Heart left ventricle (tissue), 16 donors: Measurements from ENCODE around the gene MTCP1. TPM values are rescaled to one million over a fixed set of nuclear protein-coding genes. Genes with fewer than 3 reads are reported as not detected.

ENCODE experiments used
- ATAC-seq, 4 donors: fragments of 200-7000 bp; cut with Tn5 transposase; one replicate each; pipeline ENCODE4 v1.9.1; 2020 to 2022; ENCODE audit warnings: moderate library complexity in 4 of 4, mild to moderate bottlenecking in 3 of 4, moderate number of reproducible peaks in 1 of 4
- DNase-seq, 5 donors: peaks; one replicate each; pipeline ENCODE4 v3.0.0-alpha.2; 2020
- H3K27ac ChIP-seq, 12 donors: fragments of 200-600 bp; sonication (generic) in 4 of 12; one replicate each; pipeline versions ENCODE4 v1.5.0 to v1.8.0; 2016 to 2022; ENCODE audit warnings: mild to moderate bottlenecking in 2 of 12
- H3K27me3 ChIP-seq, 9 donors: fragments of 200-600 bp; sonication (generic) in 2 of 9; one replicate each; pipeline versions ENCODE4 v1.5.1 to v1.8.0; 2016 to 2022; ENCODE audit warnings: mild to moderate bottlenecking in 3 of 9
- H3K36me3 ChIP-seq, 9 donors: fragments of 200-600 bp; sonication (generic) in 2 of 9; one replicate each; pipeline versions ENCODE4 v1.5.0 to v1.8.0; 2018 to 2022; ENCODE audit warnings: mild to moderate bottlenecking in 2 of 9
- H3K4me1 ChIP-seq, 12 donors: fragments of 200-600 bp; sonication (generic) in 4 of 12; one replicate each; pipeline versions ENCODE4 v1.5.0 to v1.8.0; 2016 to 2022; ENCODE audit warnings: mild to moderate bottlenecking in 3 of 12
- H3K4me3 ChIP-seq, 12 donors: fragments of 200-600 bp; sonication (generic) in 4 of 12; one replicate each; pipeline versions ENCODE4 v1.5.0 to v1.8.0; 2017 to 2022; ENCODE audit warnings: mild to moderate bottlenecking in 9 of 12, moderate library complexity in 4 of 12
- H3K9me3 ChIP-seq, 12 donors: fragments of 200-600 bp; sonication (generic) in 4 of 12; one replicate each; pipeline versions ENCODE4 v1.5.0 to v1.8.0; 2016 to 2022; ENCODE audit warnings: mild to moderate bottlenecking in 1 of 12
- CTCF ChIP-seq, 12 donors: fragments of 200-600 bp; sonication (generic) in 4 of 12; IDR thresholded peaks; one replicate each; pipeline versions ENCODE4 v1.5.0 to v1.8.0; 2018 to 2022; ENCODE audit warnings: antibody characterized with exemption in 12 of 12, mild to moderate bottlenecking in 5 of 12
- POLR2A ChIP-seq, 2 donors: fragments of 450-650 bp; IDR thresholded peaks; one replicate each; pipeline ENCODE4 v1.6.1; 2017; ENCODE audit warnings: antibody characterized with exemption in 2 of 2, mild to moderate bottlenecking in 2 of 2, moderate library complexity in 2 of 2
- WGBS, 4 donors: extraction: QIAGEN DNeasy Blood & Tissue Kit in 2 of 4; methylation state at CpG; one replicate each; pipeline versions ENCODE4 v1.1.5 to v1.1.7; 2013 to 2018; 5-methylcytosine and 5-hydroxymethylcytosine counted together
- intact Hi-C, 10 donors: fragments of 100-400 bp; cut with DNase I; formaldehyde crosslinking; loops; one replicate each; pipeline versions ENCODE4 v1.11.1 to v1.14.2; 2022
- long read RNA-seq, 3 donors: library from polyadenylated mRNA; unstranded; transcript quantifications; one replicate each; pipeline ENCODE4 v2.0.0, GENCODE V29; 2020 to 2021
- polyA plus RNA-seq, 2 donors: library from polyadenylated mRNA; stranded (reverse); fragments of 200-250 nt; gene quantifications; one replicate each; pipeline ENCODE4 v1.2.3, GENCODE V29; 2013
- total RNA-seq, 9 donors: library from RNA; depleted of rRNA in 2 of 9; stranded (reverse); fragments of >200 nt in 2 of 9; fragmentation: NEBNext Ultra II Directional in 3 of 9; extraction: Animal tissue kit (Norgen Biotek cat#: 25700) in 3 of 9; gene quantifications; one replicate each; pipeline versions ENCODE4 v1.1.0 to v1.2.4, GENCODE V29; 2016 to 2023
- donor health status: ischemic (EF 13 %, LVEDD 7.1; RV severe dilation, severe dysfunction).
- donor health status: healthy with polysubstance abuse.
- donor health status: DM: no; HTN: yes; CAD: no.
- donor health status: DM: no; HTN: no; CAD: no.
- donor health status: ischemic (EF 25% LVEDD 6.9; RV normal size, moderate dysfunction).
- donor health status: ischemic (EF 25% LVEDD 5.7; RV mildly dilated, moderate dysfunction).
- donor health status: healthy.
- donor health status: DM: yes; HTN: yes; CAD: no.
- donor health status: ischemic (EF 35%, LVEDD 5.7; RV mildly dilated, moderate dysfunction).
- donor health status: nonischemic (EF 11% LVEDD 7.7; RV severe dilation, severe dysfunction).
- donor health status: DM: yes; HTN: yes; CAD: no.
- donor health status: PGD.
- donor health status: ischemic (EF 29% LVEDD 5.4; RV normal size, mild dysfunction).
- donor health status: nonischemic (EF 23%, LVEDD 6.1; RV moderate dilation, normal function).

Gene MTCP1, protein sequence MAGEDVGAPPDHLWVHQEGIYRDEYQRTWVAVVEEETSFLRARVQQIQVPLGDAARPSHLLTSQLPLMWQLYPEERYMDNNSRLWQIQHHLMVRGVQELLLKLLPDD
- 10 to 100 TPM in 7 of 9 donors, under 1 TPM in 2; 0.24 to 60.0 (median 44.8) TPM for total RNA-seq
- 100 to 1,000 TPM in 1 of 2 donors, 10 to 100 TPM in 1; 13.8 to 185 TPM for polyA plus RNA-seq
- long read RNA-seq, donor 1, partial matches to known transcripts: 0 of 3 reads
- long read RNA-seq, donor 1, other reads (novel, unspliced or antisense): 2 of 3 reads
- long read RNA-seq, donor 2, partial matches to known transcripts: 0 of 6 reads
- long read RNA-seq, donor 2, other reads (novel, unspliced or antisense): 5 of 6 reads
- long read RNA-seq, donor 3, partial matches to known transcripts: 1 of 3 reads
- long read RNA-seq, donor 3, other reads (novel, unspliced or antisense): 2 of 3 reads

- H3K36me3 ChIP-seq: peaks cover 0 to 27% (median 10%) of the 10 kb centered on the region in 9 donors
- DNase-seq (peak; percentile 81 to 91 (median 87)), ATAC-seq (peak; percentile 93 to 98 (median 96))
- TF ChIP-seq POLR2A (IDR thresholded peaks at IDR 0.05) (peak in 1 of 2 donors; percentile 45), CTCF (IDR thresholded peaks at IDR 0.05) (no peak)
- no peaks in the 10 kb centered on the region for H3K9me3 ChIP-seq
- WGBS, 4 donors: 1 to 35% (median 17%) methylated on average over 25 to 81 of the region's 81 CpGs
- H3K27ac ChIP-seq: peak within 1 kb of the TSS; percentile 57 to 94 (median 87)
- H3K27me3 ChIP-seq: no peaks in the 10 kb centered on the region
- intact Hi-C loops: no loop called here
- peak within 1 kb of the TSS; percentile 51 to 94 (median 71) for H3K4me3 ChIP-seq
- H3K4me1 ChIP-seq: peaks cover 0 to 28% (median 9%) of the 10 kb centered on the region in 12 donors
Observed at GRCh38 chrX:155070975-155071693, at the start of gene MTCP1, which contains the start of the genes BRCC3 and CMC4. Gene MTCP1, minus strand, starts transcription at chrX:155071136. Its CDS starts 5,126 bp downstream, at chrX:155066010. Gene BRCC3, plus strand, starts transcription at chrX:155071508. Its CDS starts 20 bp downstream, at chrX:155071528. Gene CMC4, minus strand, starts transcription at chrX:155071136. Its CDS starts 7,113 bp downstream, at chrX:155064023.

DNA sequence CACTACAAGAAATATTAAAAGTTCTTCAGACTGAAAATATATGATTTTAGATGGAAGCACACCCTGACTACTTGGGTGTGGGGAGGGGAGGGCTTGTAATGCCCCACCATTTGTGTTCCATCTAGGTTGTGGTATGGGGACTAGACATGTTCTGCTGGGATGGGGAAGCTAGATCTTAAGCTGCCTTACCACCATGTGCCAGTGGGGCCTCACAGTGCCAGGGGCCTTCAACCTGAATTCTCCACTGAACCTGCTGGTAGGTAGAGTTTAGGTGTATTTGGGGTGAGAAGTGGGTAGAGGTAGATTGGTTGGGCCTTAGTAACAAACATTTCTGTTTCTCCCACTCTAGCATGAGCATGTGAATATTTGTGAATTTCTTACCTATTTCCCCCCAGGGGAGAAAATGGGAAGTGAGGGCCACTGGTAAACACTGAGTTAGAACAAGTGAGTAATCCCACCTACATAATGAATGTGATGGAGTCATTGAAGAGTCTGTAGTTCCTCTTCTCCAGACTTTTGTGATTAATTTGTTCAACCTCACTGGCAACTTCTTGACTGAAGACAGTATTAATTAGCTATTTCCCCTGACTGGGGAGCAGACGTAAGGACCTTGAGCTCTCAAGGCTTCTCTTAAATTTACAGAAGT is 44.4 kb upstream of the MTCP1 start:
- no peak for DNase-seq
- 82 to 100% (median 90%) methylated on average over 1 of the region's 1 CpG for WGBS, 4 donors
- Histone ChIP-seq H3K27ac (no peak overlapping the region), H3K36me3 (peaks cover 0 to 37% (median 11%) of the 10 kb centered on the region in 9 donors), H3K4me3 (no peak overlapping the region), H3K9me3 (no peaks in the 10 kb centered on the region), H3K4me1 (no peaks in the 10 kb centered on the region), H3K27me3 (no peaks in the 10 kb centered on the region)
- ATAC-seq: no peak
- no peak for TF ChIP-seq POLR2A (IDR thresholded peaks at IDR 0.05)
- TF ChIP-seq CTCF (IDR thresholded peaks at IDR 0.05): no peak
- intact Hi-C loops: no loop called here

- H3K27me3 ChIP-seq: no peaks in the 10 kb centered on the region
- H3K36me3 ChIP-seq: peaks cover 0 to 24% (median 4%) of the 10 kb centered on the region in 9 donors
- H3K9me3 ChIP-seq: no peaks in the 10 kb centered on the region
- 82 to 98% (median 90%) methylated on average over 4 of the region's 4 CpGs for WGBS, 4 donors
- TF ChIP-seq CTCF (IDR thresholded peaks at IDR 0.05) (no peak), POLR2A (IDR thresholded peaks at IDR 0.05) (no peak)
- H3K4me3 ChIP-seq: no peak overlapping the region
- ATAC-seq (no peak), DNase-seq (no peak)
- intact Hi-C loops: no loop called here
- H3K27ac ChIP-seq: no peak overlapping the region
- no peaks in the 10 kb centered on the region for H3K4me1 ChIP-seq
Observed at GRCh38 chrX:155113097-155113496, 42.2 kb upstream of the MTCP1 start.
